Karpas-422 (cell line): ENCODE measurements around the gene ADAM33. TPM values are rescaled to one million over a fixed set of nuclear protein-coding genes. Genes with fewer than 3 reads are reported as not detected.

Experiments
- DNase-seq: peaks from one replicate; pipeline ENCODE4 v3.0.0-alpha.2; 2015
- H2AFZ ChIP-seq: fragments of 200-600 bp; sonication (generic); 2 replicates; pipeline ENCODE4 v1.6.1; 2014; ENCODE audit warnings: antibody characterized with exemption, low read length, mixed read lengths
- H3K27ac ChIP-seq: fragments of 200-600 bp; sonication (generic); 2 replicates; pipeline ENCODE4 v1.5.1; 2014; ENCODE audit warnings: mild to moderate bottlenecking, low read length, moderate library complexity
- H3K27me3 ChIP-seq: fragments of 200-600 bp; sonication (generic); 2 replicates; pipeline ENCODE4 v1.6.1; 2014; ENCODE audit warnings: low read length, mixed read lengths
- H3K36me3 ChIP-seq: fragments of 200-600 bp; sonication (generic); 2 replicates; pipeline ENCODE4 v1.6.1; 2014; ENCODE audit warnings: low read length, mixed read lengths; ENCODE audit not compliant: insufficient read depth
- H3K4me1 ChIP-seq: fragments of 200-600 bp; sonication (generic); 2 replicates; pipeline ENCODE4 v1.6.1; 2014; ENCODE audit warnings: mild to moderate bottlenecking, low read length, mixed read lengths
- H3K4me2 ChIP-seq: fragments of 200-600 bp; sonication (generic); 2 replicates; pipeline ENCODE4 v1.6.1; 2014; ENCODE audit warnings: low read length, low read depth, mild to moderate bottlenecking; ENCODE audit not compliant: poor library complexity, severe bottlenecking
- H3K4me3 ChIP-seq: fragments of 200-600 bp; sonication (generic); 2 replicates; pipeline ENCODE4 v1.5.1; 2014; ENCODE audit warnings: mild to moderate bottlenecking, antibody characterized with exemption, low read length, mixed read lengths
- H3K79me2 ChIP-seq: fragments of 200-600 bp; sonication (generic); 2 replicates; pipeline ENCODE4 v1.6.1; 2014; ENCODE audit warnings: mild to moderate bottlenecking, low read length, mixed read lengths
- H3K9ac ChIP-seq: fragments of 200-600 bp; sonication (generic); 2 replicates; pipeline ENCODE4 v1.6.0; 2014; ENCODE audit warnings: low read length
- H3K9me2 ChIP-seq: fragments of 200-600 bp; sonication (generic), shearing (Covaris generic); replicated peaks from 2 replicates; pipeline ENCODE4 v1.6.0; 2014; ENCODE audit warnings: mild to moderate bottlenecking, low read length, moderate library complexity; ENCODE audit not compliant: insufficient read depth
- H3K9me3 ChIP-seq: fragments of 300-700, 200-600 bp; sonication (generic); 2 replicates; pipeline ENCODE4 v1.6.1; 2014; ENCODE audit warnings: low read length, mixed read lengths
- H4K20me1 ChIP-seq: fragments of 200-600 bp; sonication (generic); 2 replicates; pipeline ENCODE4 v1.6.1; 2014; ENCODE audit warnings: mild to moderate bottlenecking, antibody characterized with exemption, low read length, low read depth; ENCODE audit not compliant: insufficient read depth
- total RNA-seq: library from RNA; depleted of rRNA; stranded (reverse); fragments of >200 nt; shearing (Covaris generic); gene quantifications from 2 replicates; pipeline ENCODE4 v1.2.3, GENCODE V29; 2014; ENCODE audit warnings: low replicate concordance

Gene ADAM33
- total RNA-seq, 1 experiment from 2014 or later, result not detected

GRCh38 chr20:3671986-3672546 lies 9.7 kb downstream of the ADAM33 start:
- H3K4me3 ChIP-seq, result no peak overlapping the region
- H3K9ac ChIP-seq, result no peak overlapping the region
- H3K27ac ChIP-seq, result no peak overlapping the region
- no peak overlapping the region for H3K4me2 ChIP-seq
- no peaks in the 10 kb centered on the region for H3K79me2 ChIP-seq
- H2AFZ ChIP-seq, result no peak overlapping the region
- H3K36me3 ChIP-seq, result no peaks in the 10 kb centered on the region
- no peaks in the 10 kb centered on the region for H3K9me3 ChIP-seq
- no peaks in the 10 kb centered on the region for H3K4me1 ChIP-seq
- H3K27me3 ChIP-seq, result no peaks in the 10 kb centered on the region
- DNase-seq, result no peak
- H3K9me2 ChIP-seq, result no peaks in the 10 kb centered on the region
- H4K20me1 ChIP-seq, result no peaks in the 10 kb centered on the region

GRCh38 chr20:3670945-3671344 lies 10.9 kb downstream of the ADAM33 start:
- no peaks in the 10 kb centered on the region for H3K79me2 ChIP-seq
- H3K4me2 ChIP-seq, result no peak overlapping the region
- H3K9me3 ChIP-seq, result no peaks in the 10 kb centered on the region
- H3K27ac ChIP-seq, result no peak overlapping the region
- no peaks in the 10 kb centered on the region for H3K9me2 ChIP-seq
- no peaks in the 10 kb centered on the region for H3K36me3 ChIP-seq
- DNase-seq, result no peak
- no peaks in the 10 kb centered on the region for H3K27me3 ChIP-seq
- H3K9ac ChIP-seq, result no peak overlapping the region
- no peaks in the 10 kb centered on the region for H4K20me1 ChIP-seq
- H2AFZ ChIP-seq, result no peak overlapping the region
- H3K4me3 ChIP-seq, result no peak overlapping the region
- no peaks in the 10 kb centered on the region for H3K4me1 ChIP-seq

DNA sequence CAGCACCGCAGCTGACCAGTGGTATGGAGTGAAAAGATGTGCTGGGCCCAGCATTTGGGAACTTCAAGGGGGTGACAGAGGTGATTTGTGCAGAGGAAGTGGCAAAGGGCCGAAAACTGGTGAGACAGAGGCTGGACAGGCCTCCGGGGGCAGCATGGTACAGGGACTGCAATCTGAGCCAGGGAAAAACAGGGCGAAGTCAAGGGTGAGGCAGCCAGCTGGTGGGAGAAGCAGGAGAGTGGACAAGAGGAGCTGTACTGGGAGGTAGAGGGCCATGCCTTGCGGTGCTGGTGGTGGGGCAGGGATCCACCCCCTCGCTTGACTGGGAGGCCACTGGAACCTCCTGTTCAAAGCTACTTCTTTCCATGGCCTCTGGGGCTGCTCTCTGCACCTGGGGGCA lies 11.3 kb downstream of the ADAM33 start:
- no peak for DNase-seq
- no peaks in the 10 kb centered on the region for H3K9me3 ChIP-seq
- no peak overlapping the region for H3K4me2 ChIP-seq
- H2AFZ ChIP-seq, result no peak overlapping the region
- no peaks in the 10 kb centered on the region for H3K4me1 ChIP-seq
- H3K27ac ChIP-seq, result no peak overlapping the region
- no peak overlapping the region for H3K9ac ChIP-seq
- H3K36me3 ChIP-seq, result no peaks in the 10 kb centered on the region
- no peaks in the 10 kb centered on the region for H3K27me3 ChIP-seq
- H3K9me2 ChIP-seq, result no peaks in the 10 kb centered on the region
- H3K4me3 ChIP-seq, result no peak overlapping the region
- no peaks in the 10 kb centered on the region for H3K79me2 ChIP-seq
- H4K20me1 ChIP-seq, result no peaks in the 10 kb centered on the region

- Histone ChIP-seq H3K9me2 (no peaks in the 10 kb centered on the region), H3K27ac (no peak overlapping the region), H3K27me3 (no peaks in the 10 kb centered on the region), H3K4me1 (no peaks in the 10 kb centered on the region), H3K79me2 (no peaks in the 10 kb centered on the region), H3K9ac (no peak overlapping the region), H3K4me2 (no peak overlapping the region), H4K20me1 (no peaks in the 10 kb centered on the region), H3K36me3 (no peaks in the 10 kb centered on the region), H3K9me3 (no peaks in the 10 kb centered on the region), H3K4me3 (no peak overlapping the region), H2AFZ (no peak overlapping the region)
- DNase-seq, result no peak
These were observed 12.0 kb downstream of the ADAM33 start for GRCh38 chr20:3669710-3670367.

DNA sequence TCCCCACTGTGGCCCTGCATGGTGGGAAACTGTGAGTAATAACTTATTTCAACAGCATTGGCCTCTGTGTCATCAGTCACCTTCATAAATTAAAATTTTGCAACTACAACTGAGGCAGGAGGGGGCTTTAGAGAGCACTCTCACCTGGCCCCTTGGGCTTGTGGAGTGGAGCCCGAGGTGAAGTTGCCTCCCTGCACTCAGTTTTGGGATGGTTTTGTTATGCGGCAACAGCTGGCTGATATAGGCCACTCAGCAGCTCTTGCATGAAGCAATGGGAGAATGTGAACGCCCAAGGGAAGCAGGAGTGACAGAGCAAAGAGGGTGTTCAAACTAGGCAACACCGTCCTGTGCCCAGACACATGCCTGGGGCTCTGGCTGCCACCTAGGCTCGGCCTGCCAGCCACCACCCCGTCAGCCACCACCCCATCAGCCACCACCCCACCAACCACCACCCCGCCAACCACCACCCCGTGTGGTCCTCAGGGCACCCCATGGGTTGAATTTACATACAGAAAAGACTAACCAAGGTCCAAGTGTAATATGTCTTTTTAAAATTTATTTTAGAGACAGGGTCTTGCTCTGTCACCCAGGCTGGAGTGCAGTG lies 14.3 kb downstream of the ADAM33 start:
- Histone ChIP-seq H3K4me2 (no peak overlapping the region), H2AFZ (no peak overlapping the region), H3K9ac (no peak overlapping the region), H4K20me1 (no peaks in the 10 kb centered on the region), H3K9me3 (no peaks in the 10 kb centered on the region), H3K27me3 (no peaks in the 10 kb centered on the region), H3K4me3 (no peak overlapping the region), H3K36me3 (no peaks in the 10 kb centered on the region), H3K4me1 (no peaks in the 10 kb centered on the region), H3K27ac (no peak overlapping the region), H3K79me2 (no peaks in the 10 kb centered on the region), H3K9me2 (no peaks in the 10 kb centered on the region)
- DNase-seq, result no peak

GRCh38 chr20:3663858-3664257 lies 18.0 kb downstream of the ADAM33 start:
- Histone ChIP-seq H3K27me3 (no peaks in the 10 kb centered on the region), H3K36me3 (no peaks in the 10 kb centered on the region), H3K79me2 (no peaks in the 10 kb centered on the region), H3K27ac (no peak overlapping the region), H3K9me2 (no peaks in the 10 kb centered on the region), H3K9ac (no peak overlapping the region), H3K9me3 (no peaks in the 10 kb centered on the region), H4K20me1 (no peaks in the 10 kb centered on the region), H3K4me1 (peaks cover 8% of the 10 kb centered on the region), H3K4me3 (no peak overlapping the region), H3K4me2 (no peak overlapping the region), H2AFZ (no peak overlapping the region)
- DNase-seq, result no peak

DNA sequence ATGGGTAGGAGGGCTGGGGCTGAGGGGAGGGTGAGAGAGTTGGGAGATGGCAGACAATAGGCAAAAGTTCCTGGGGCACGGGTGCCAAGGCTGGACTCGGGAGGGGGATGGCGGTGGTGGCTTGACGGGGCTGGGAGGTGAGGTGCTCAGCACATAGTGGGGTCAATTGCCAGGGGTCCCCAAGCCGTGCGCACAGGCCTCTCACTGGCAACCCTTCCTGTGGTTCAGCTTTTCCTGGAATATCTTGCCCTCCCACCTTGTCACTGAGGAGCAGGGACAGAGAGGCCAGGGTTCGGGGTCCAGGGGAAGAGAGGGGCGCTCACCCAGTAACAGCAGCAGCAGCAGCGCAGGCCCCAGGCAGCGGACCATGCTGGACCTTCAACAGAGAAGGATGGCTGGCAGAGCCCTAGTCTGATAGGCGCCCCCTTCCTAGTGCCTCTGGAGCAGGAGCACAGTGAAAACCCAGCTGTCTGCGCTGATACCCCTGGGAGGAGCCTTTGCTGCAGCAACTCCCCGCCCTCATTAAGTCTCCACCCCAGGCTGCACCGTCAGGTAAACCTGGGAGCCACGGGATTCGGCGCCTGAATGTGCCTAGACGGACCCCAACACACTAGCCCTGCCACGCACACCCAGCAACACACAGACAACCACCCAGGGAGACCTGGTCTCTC lies 18.6 kb downstream of the ADAM33 start, which contains the start of gene GFRA4:
Gene GFRA4, minus strand, starts transcription at position 369 of the 671 bp plus-strand sequence. Its CDS starts 0 bp downstream, at position 369.
- H3K4me1 ChIP-seq, result peaks cover 13% of the 10 kb centered on the region
- DNase-seq, result no peak

More for the DNA sequence above, 18.6 kb downstream of the ADAM33 start, which contains the start of gene GFRA4:
- H3K9me2 ChIP-seq, result no peaks in the 10 kb centered on the region
- H3K4me2 ChIP-seq, result no peak within 1 kb of the TSS
- no peak within 1 kb of the TSS for H2AFZ ChIP-seq
- H3K9ac ChIP-seq, result no peak within 1 kb of the TSS
- H3K4me3 ChIP-seq, result no peak within 1 kb of the TSS
- H3K9me3 ChIP-seq, result no peaks in the 10 kb centered on the region
- no peaks in the 10 kb centered on the region for H4K20me1 ChIP-seq
- H3K27me3 ChIP-seq, result no peaks in the 10 kb centered on the region
- H3K79me2 ChIP-seq, result no peaks in the 10 kb centered on the region
- no peak within 1 kb of the TSS for H3K27ac ChIP-seq
- no peaks in the 10 kb centered on the region for H3K36me3 ChIP-seq
